Heart left ventricle (tissue), 16 donors: ENCODE results near the gene LAPTM5. TPM values are rescaled to one million over a fixed set of nuclear protein-coding genes. Genes with fewer than 3 reads are reported as not detected.

Source experiments
- ATAC-seq, 4 donors: fragments of 200-7000 bp; cut with Tn5 transposase; one replicate each; pipeline ENCODE4 v1.9.1; 2020 to 2022; ENCODE audit warnings: moderate library complexity in 4 of 4, mild to moderate bottlenecking in 3 of 4, moderate number of reproducible peaks in 1 of 4
- DNase-seq, 5 donors: peaks; one replicate each; pipeline ENCODE4 v3.0.0-alpha.2; 2020
- H3K27ac ChIP-seq, 12 donors: fragments of 200-600 bp; sonication (generic) in 4 of 12; one replicate each; pipeline versions ENCODE4 v1.5.0 to v1.8.0; 2016 to 2022; ENCODE audit warnings: mild to moderate bottlenecking in 2 of 12
- H3K27me3 ChIP-seq, 9 donors: fragments of 200-600 bp; sonication (generic) in 2 of 9; one replicate each; pipeline versions ENCODE4 v1.5.1 to v1.8.0; 2016 to 2022; ENCODE audit warnings: mild to moderate bottlenecking in 3 of 9
- H3K36me3 ChIP-seq, 9 donors: fragments of 200-600 bp; sonication (generic) in 2 of 9; one replicate each; pipeline versions ENCODE4 v1.5.0 to v1.8.0; 2018 to 2022; ENCODE audit warnings: mild to moderate bottlenecking in 2 of 9
- H3K4me1 ChIP-seq, 12 donors: fragments of 200-600 bp; sonication (generic) in 4 of 12; one replicate each; pipeline versions ENCODE4 v1.5.0 to v1.8.0; 2016 to 2022; ENCODE audit warnings: mild to moderate bottlenecking in 3 of 12
- H3K4me3 ChIP-seq, 12 donors: fragments of 200-600 bp; sonication (generic) in 4 of 12; one replicate each; pipeline versions ENCODE4 v1.5.0 to v1.8.0; 2017 to 2022; ENCODE audit warnings: mild to moderate bottlenecking in 9 of 12, moderate library complexity in 4 of 12
- H3K9me3 ChIP-seq, 12 donors: fragments of 200-600 bp; sonication (generic) in 4 of 12; one replicate each; pipeline versions ENCODE4 v1.5.0 to v1.8.0; 2016 to 2022; ENCODE audit warnings: mild to moderate bottlenecking in 1 of 12
- CTCF ChIP-seq, 12 donors: fragments of 200-600 bp; sonication (generic) in 4 of 12; IDR thresholded peaks; one replicate each; pipeline versions ENCODE4 v1.5.0 to v1.8.0; 2018 to 2022; ENCODE audit warnings: antibody characterized with exemption in 12 of 12, mild to moderate bottlenecking in 5 of 12
- POLR2A ChIP-seq, 2 donors: fragments of 450-650 bp; IDR thresholded peaks; one replicate each; pipeline ENCODE4 v1.6.1; 2017; ENCODE audit warnings: antibody characterized with exemption in 2 of 2, mild to moderate bottlenecking in 2 of 2, moderate library complexity in 2 of 2
- WGBS, 4 donors: extraction: QIAGEN DNeasy Blood & Tissue Kit in 2 of 4; methylation state at CpG; one replicate each; pipeline versions ENCODE4 v1.1.5 to v1.1.7; 2013 to 2018; 5-methylcytosine and 5-hydroxymethylcytosine counted together
- intact Hi-C, 10 donors: fragments of 100-400 bp; cut with DNase I; formaldehyde crosslinking; loops; one replicate each; pipeline versions ENCODE4 v1.11.1 to v1.14.2; 2022
- polyA plus RNA-seq, 2 donors: library from polyadenylated mRNA; stranded (reverse); fragments of 200-250 nt; gene quantifications; one replicate each; pipeline ENCODE4 v1.2.3, GENCODE V29; 2013
- total RNA-seq, 9 donors: library from RNA; depleted of rRNA in 2 of 9; stranded (reverse); fragments of >200 nt in 2 of 9; fragmentation: NEBNext Ultra II Directional in 3 of 9; extraction: Animal tissue kit (Norgen Biotek cat#: 25700) in 3 of 9; gene quantifications; one replicate each; pipeline versions ENCODE4 v1.1.0 to v1.2.4, GENCODE V29; 2016 to 2023
- donor health status: ischemic (EF 13 %, LVEDD 7.1; RV severe dilation, severe dysfunction).
- donor health status: healthy with polysubstance abuse.
- donor health status: DM: no; HTN: yes; CAD: no.
- donor health status: DM: no; HTN: no; CAD: no.
- donor health status: ischemic (EF 25% LVEDD 6.9; RV normal size, moderate dysfunction).
- donor health status: ischemic (EF 25% LVEDD 5.7; RV mildly dilated, moderate dysfunction).
- donor health status: healthy.
- donor health status: DM: yes; HTN: yes; CAD: no.
- donor health status: ischemic (EF 35%, LVEDD 5.7; RV mildly dilated, moderate dysfunction).
- donor health status: nonischemic (EF 11% LVEDD 7.7; RV severe dilation, severe dysfunction).
- donor health status: DM: yes; HTN: yes; CAD: no.
- donor health status: PGD.
- donor health status: ischemic (EF 29% LVEDD 5.4; RV normal size, mild dysfunction).
- donor health status: nonischemic (EF 23%, LVEDD 6.1; RV moderate dilation, normal function).

The LAPTM5 gene
- total and polyA plus RNA-seq, 11 donors, result 6.9 to 260 (median 14.3) TPM

GRCh38 chr1:30781906-30782305 is 24.3 kb upstream of the LAPTM5 start:
- no peak for ATAC-seq
- intact Hi-C loops, result loop anchor here (1.0 to 5.0 kb wide), 3 partner anchors 19 to 130 kb away; no protein-coding TSS in a partner anchor
- no peak overlapping the region for H3K4me3 ChIP-seq
- no peaks in the 10 kb centered on the region for H3K36me3 ChIP-seq
- peak in 1 of 5 donors; percentile 34 for DNase-seq
- 66 to 71% (median 68%) methylated on average over 10 of the region's 10 CpGs for WGBS, 4 donors
- peaks cover 0 to 57% (median 5%) of the 10 kb centered on the region in 12 donors for H3K4me1 ChIP-seq
- peaks cover 0 to 10% (median 0%) of the 10 kb centered on the region in 9 donors for H3K27me3 ChIP-seq
- no peak overlapping the region for H3K27ac ChIP-seq
- TF ChIP-seq CTCF (IDR thresholded peaks at IDR 0.05), result no peak
- no peak for TF ChIP-seq POLR2A (IDR thresholded peaks at IDR 0.05)
- H3K9me3 ChIP-seq, result no peaks in the 10 kb centered on the region

GRCh38 chr1:30780409-30780808 is 22.8 kb upstream of the LAPTM5 start:
- ATAC-seq, result peak in 1 of 4 donors; percentile 15
- Histone ChIP-seq H3K36me3 (no peaks in the 10 kb centered on the region), H3K27me3 (peaks cover 0 to 10% (median 0%) of the 10 kb centered on the region in 9 donors), H3K4me1 (peaks cover 0 to 45% (median 4%) of the 10 kb centered on the region in 12 donors), H3K27ac (peak overlapping the region in 1 of 12 donors; percentile 75), H3K4me3 (no peak overlapping the region), H3K9me3 (no peaks in the 10 kb centered on the region)
- intact Hi-C loops, result loop anchor here in 4 of 10 donors (1.0 to 5.0 kb wide), 2 partner anchors 60 to 132 kb away; no protein-coding TSS in a partner anchor
- TF ChIP-seq POLR2A (IDR thresholded peaks at IDR 0.05), result no peak
- no peak for TF ChIP-seq CTCF (IDR thresholded peaks at IDR 0.05)
- no peak for DNase-seq
- WGBS, 4 donors, result 60 to 63% (median 61%) methylated on average over 5 of the region's 5 CpGs

- Histone ChIP-seq H3K4me3 (no peak overlapping the region), H3K36me3 (no peaks in the 10 kb centered on the region), H3K27ac (peak overlapping the region in 1 of 12 donors; percentile 75), H3K4me1 (peaks cover 0 to 42% (median 4%) of the 10 kb centered on the region in 12 donors), H3K9me3 (no peaks in the 10 kb centered on the region), H3K27me3 (peaks cover 0 to 10% (median 0%) of the 10 kb centered on the region in 9 donors)
- ATAC-seq (peak; percentile 27 to 74 (median 73)), DNase-seq (peak; percentile 72 to 91 (median 78))
- intact Hi-C loops, result loop anchor here (1.0 to 5.0 kb wide), 5 partner anchors 59 to 133 kb away; no protein-coding TSS in a partner anchor
- TF ChIP-seq POLR2A (IDR thresholded peaks at IDR 0.05) (no peak), CTCF (IDR thresholded peaks at IDR 0.05) (peak; percentile 88 to 99 (median 94))
- WGBS, 4 donors, result 19 to 25% (median 22%) methylated on average over 9 to 12 of the region's 12 CpGs
These were observed 21.9 kb upstream of the LAPTM5 start for GRCh38 chr1:30779294-30780071.

- TF ChIP-seq CTCF (IDR thresholded peaks at IDR 0.05), result no peak
- TF ChIP-seq POLR2A (IDR thresholded peaks at IDR 0.05), result no peak
- Histone ChIP-seq H3K36me3 (no peaks in the 10 kb centered on the region), H3K27ac (no peak overlapping the region), H3K4me1 (peaks cover 0 to 36% (median 4%) of the 10 kb centered on the region in 12 donors), H3K9me3 (no peaks in the 10 kb centered on the region), H3K4me3 (no peak overlapping the region), H3K27me3 (peaks cover 0 to 10% (median 0%) of the 10 kb centered on the region in 9 donors)
- intact Hi-C loops, result loop anchor here in 9 of 10 donors (1.0 to 2.0 kb wide), 3 partner anchors 58 to 60 kb away; no protein-coding TSS in a partner anchor
- DNase-seq (no peak), ATAC-seq (no peak)
- 54 to 77% (median 65%) methylated on average over 6 of the region's 6 CpGs for WGBS, 4 donors
These were observed 21.4 kb upstream of the LAPTM5 start for GRCh38 chr1:30778979-30779293.
